Choroid plexus epithelial cell (primary cell): Measurements from ENCODE around the gene ZBTB17.
"Not testable (repeated sequence)": the region's sequence is repeated elsewhere in the genome, so short reads cannot be mapped to it uniquely, and the experiment has no call there.

Experiments
- DNase-seq: peaks from one replicate; pipeline ENCODE4 v3.0.0-alpha.2; 2010; ENCODE audit warnings: low read depth
- H3K4me3 ChIP-seq: 2 replicates; pipeline ENCODE4 v1.5.1; 2011; ENCODE audit warnings: low read depth, mild to moderate bottlenecking, control low read depth, low read length, moderate library complexity
- CTCF ChIP-seq: conservative IDR thresholded peaks from 2 replicates; pipeline ENCODE4 v1.5.1; 2011; ENCODE audit warnings: low read depth, mild to moderate bottlenecking, control low read depth, inconsistent platforms, low read length, moderate library complexity

The ZBTB17 gene

GRCh38 chr1:15983275-15983674 lies 7.4 kb upstream of the ZBTB17 start:
- H3K4me3 ChIP-seq = no peak overlapping the region
- DNase-seq = no peak
- no peak for TF ChIP-seq CTCF

- H3K4me3 ChIP-seq = no peak overlapping the region
- no peak for TF ChIP-seq CTCF
- DNase-seq = no peak
These were observed 5.8 kb upstream of the ZBTB17 start for GRCh38 chr1:15981679-15982078.

- not testable (repeated sequence) for DNase-seq, H3K4me3 ChIP-seq
These were observed 2.0 kb upstream of the ZBTB17 start for GRCh38 chr1:15977947-15978346.

GRCh38 chr1:15975358-15975804 lies 520 bp downstream of the ZBTB17 start:
- TF ChIP-seq CTCF = no peak
- peak overlapping the region; percentile 94 for H3K4me3 ChIP-seq
- DNase-seq = peak; percentile 56

- TF ChIP-seq CTCF = no peak
- no peak for DNase-seq
- H3K4me3 ChIP-seq = peak overlapping the region; percentile 94
These were observed 1.0 kb downstream of the ZBTB17 start for GRCh38 chr1:15974855-15975254.

- no peak for DNase-seq
- no peak for TF ChIP-seq CTCF
- no peak overlapping the region for H3K4me3 ChIP-seq
These were observed 2.1 kb downstream of the ZBTB17 start for GRCh38 chr1:15973772-15974171.

- no peak overlapping the region for H3K4me3 ChIP-seq
- TF ChIP-seq CTCF = no peak
- DNase-seq = no peak
These were observed 3.5 kb downstream of the ZBTB17 start for GRCh38 chr1:15972409-15972808.

GRCh38 chr1:15970911-15971310 lies 5.0 kb downstream of the ZBTB17 start:
- no peak for TF ChIP-seq CTCF
- H3K4me3 ChIP-seq = no peak overlapping the region

More at GRCh38 chr1:15970911-15971310, 5.0 kb downstream of the ZBTB17 start:
- DNase-seq = no peak
